HL-60 (cell line): ENCODE results near the gene P3H2.
A peak's percentile ranks its signal among the peaks of the same experiment; 100 is the strongest.

Experiments
- DNase-seq, 2 experiments: peaks; one replicate each; pipeline ENCODE4 v3.0.0-alpha.2; 2010 to 2020; ENCODE audit warnings: low read depth in 1 of 2, low spot score in 1 of 2
- H3K27ac ChIP-seq: fragments of 250-450 bp; sonication (Bioruptor Pico); replicated peaks from 2 replicates; pipeline ENCODE4 v1.5.1; 2020; ENCODE audit warnings: mild to moderate bottlenecking, moderate library complexity
- H3K27me3 ChIP-seq: fragments of 250-450 bp; sonication (Bioruptor Pico); 2 replicates; pipeline ENCODE4 v1.5.1; 2021; ENCODE audit warnings: mild to moderate bottlenecking, moderate library complexity; ENCODE audit not compliant: insufficient read depth, poor library complexity, severe bottlenecking
- H3K4me3 ChIP-seq: replicated peaks from 2 replicates; pipeline ENCODE4 v1.5.1; 2011; ENCODE audit warnings: mild to moderate bottlenecking, control low read depth, low read length; ENCODE audit not compliant: insufficient read depth
- CTCF ChIP-seq: IDR thresholded peaks from one replicate; pipeline ENCODE4 v1.5.1; 2011; ENCODE audit warnings: low read length, control low read depth, inconsistent platforms; ENCODE audit not compliant: insufficient read depth
- GABPA ChIP-seq: IDR thresholded peaks from 2 replicates; pipeline ENCODE4 v1.6.1; 2012; ENCODE audit warnings: low read depth
- POLR2AphosphoS5 ChIP-seq: IDR thresholded peaks from 2 replicates; pipeline ENCODE4 v1.6.1; 2012; ENCODE audit warnings: low read depth
- SPI1 ChIP-seq: IDR thresholded peaks from 2 replicates; pipeline ENCODE4 v1.6.1; 2012; ENCODE audit warnings: low read depth, mild to moderate bottlenecking, borderline replicate concordance
- TF ChIP-seq, protein P1 (sequence below): IDR thresholded peaks from 2 replicates; pipeline ENCODE4 v1.6.1; 2012; ENCODE audit warnings: low read depth; ENCODE audit not compliant: insufficient replicate concordance

P3H2 gene

DNA sequence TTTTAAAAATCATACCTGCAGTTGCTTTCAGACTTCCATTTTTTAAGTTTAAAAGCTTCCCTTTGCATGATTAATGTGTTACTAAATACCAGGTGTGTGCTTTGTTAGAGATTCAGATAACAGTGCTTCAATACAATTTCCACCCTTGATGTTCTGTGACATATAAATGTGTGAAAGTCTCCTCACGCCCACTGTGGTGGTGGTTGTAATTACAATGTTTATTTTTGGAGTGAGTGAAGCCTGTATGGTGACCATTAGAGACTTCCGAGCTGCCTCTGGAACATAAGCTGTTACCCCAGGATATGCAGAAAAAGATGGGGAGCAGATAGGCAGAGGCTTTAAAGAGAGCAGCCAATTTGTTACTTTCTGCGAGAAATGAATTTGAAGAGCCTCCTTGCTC lies 57.2 kb downstream of the P3H2 start:
- H3K27me3 ChIP-seq, result no peaks in the 10 kb centered on the region
- no peak overlapping the region for H3K4me3 ChIP-seq
- H3K27ac ChIP-seq, result no peak overlapping the region
- no peak for DNase-seq
- TF ChIP-seq CTCF, result no peak

DNA sequence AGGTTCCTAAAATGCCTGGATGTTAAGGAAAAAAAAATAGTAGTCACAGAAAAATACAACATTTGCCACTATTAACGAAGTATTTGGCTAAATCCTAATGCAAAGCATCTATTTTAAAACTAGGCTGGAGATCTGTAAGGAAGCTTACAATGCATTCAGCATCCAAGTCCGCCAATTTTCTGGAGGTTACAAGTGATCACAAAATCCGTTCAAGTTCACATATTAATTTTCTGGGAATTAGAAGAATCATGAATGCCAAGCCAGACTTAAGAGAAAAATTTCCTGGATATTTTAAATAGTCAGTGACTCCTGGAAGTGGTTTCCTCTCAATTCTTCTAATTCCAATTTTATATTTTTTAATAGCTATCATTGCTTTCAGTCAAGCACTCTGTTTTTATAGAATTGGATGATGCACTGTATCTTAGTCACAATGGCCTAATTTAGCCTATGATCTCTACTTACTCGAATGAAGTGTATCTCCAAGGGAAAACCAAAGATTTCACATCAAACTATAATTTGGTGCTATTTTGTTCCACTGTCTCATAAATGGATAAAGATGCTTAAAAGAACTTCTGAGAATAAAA lies 60.4 kb downstream of the P3H2 start:
- no peaks in the 10 kb centered on the region for H3K27me3 ChIP-seq
- no peak for DNase-seq
- no peak overlapping the region for H3K27ac ChIP-seq
- no peak for TF ChIP-seq GABPA
- no peak for TF ChIP-seq SPI1
- H3K4me3 ChIP-seq, result no peak overlapping the region

- no peak for DNase-seq
- H3K27me3 ChIP-seq, result no peaks in the 10 kb centered on the region
- no peak for TF ChIP-seq CTCF
- TF ChIP-seq SPI1, result no peak
- TF ChIP-seq GABPA, result no peak
- TF ChIP-seq POLR2AphosphoS5, result no peak
- TF ChIP-seq, protein P1, sequence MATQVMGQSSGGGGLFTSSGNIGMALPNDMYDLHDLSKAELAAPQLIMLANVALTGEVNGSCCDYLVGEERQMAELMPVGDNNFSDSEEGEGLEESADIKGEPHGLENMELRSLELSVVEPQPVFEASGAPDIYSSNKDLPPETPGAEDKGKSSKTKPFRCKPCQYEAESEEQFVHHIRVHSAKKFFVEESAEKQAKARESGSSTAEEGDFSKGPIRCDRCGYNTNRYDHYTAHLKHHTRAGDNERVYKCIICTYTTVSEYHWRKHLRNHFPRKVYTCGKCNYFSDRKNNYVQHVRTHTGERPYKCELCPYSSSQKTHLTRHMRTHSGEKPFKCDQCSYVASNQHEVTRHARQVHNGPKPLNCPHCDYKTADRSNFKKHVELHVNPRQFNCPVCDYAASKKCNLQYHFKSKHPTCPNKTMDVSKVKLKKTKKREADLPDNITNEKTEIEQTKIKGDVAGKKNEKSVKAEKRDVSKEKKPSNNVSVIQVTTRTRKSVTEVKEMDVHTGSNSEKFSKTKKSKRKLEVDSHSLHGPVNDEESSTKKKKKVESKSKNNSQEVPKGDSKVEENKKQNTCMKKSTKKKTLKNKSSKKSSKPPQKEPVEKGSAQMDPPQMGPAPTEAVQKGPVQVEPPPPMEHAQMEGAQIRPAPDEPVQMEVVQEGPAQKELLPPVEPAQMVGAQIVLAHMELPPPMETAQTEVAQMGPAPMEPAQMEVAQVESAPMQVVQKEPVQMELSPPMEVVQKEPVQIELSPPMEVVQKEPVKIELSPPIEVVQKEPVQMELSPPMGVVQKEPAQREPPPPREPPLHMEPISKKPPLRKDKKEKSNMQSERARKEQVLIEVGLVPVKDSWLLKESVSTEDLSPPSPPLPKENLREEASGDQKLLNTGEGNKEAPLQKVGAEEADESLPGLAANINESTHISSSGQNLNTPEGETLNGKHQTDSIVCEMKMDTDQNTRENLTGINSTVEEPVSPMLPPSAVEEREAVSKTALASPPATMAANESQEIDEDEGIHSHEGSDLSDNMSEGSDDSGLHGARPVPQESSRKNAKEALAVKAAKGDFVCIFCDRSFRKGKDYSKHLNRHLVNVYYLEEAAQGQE, result no peak
- H3K27ac ChIP-seq, result no peak overlapping the region
- no peak overlapping the region for H3K4me3 ChIP-seq
Measured at GRCh38 chr3:190059242-190059590, 61.5 kb downstream of the P3H2 start.

DNA sequence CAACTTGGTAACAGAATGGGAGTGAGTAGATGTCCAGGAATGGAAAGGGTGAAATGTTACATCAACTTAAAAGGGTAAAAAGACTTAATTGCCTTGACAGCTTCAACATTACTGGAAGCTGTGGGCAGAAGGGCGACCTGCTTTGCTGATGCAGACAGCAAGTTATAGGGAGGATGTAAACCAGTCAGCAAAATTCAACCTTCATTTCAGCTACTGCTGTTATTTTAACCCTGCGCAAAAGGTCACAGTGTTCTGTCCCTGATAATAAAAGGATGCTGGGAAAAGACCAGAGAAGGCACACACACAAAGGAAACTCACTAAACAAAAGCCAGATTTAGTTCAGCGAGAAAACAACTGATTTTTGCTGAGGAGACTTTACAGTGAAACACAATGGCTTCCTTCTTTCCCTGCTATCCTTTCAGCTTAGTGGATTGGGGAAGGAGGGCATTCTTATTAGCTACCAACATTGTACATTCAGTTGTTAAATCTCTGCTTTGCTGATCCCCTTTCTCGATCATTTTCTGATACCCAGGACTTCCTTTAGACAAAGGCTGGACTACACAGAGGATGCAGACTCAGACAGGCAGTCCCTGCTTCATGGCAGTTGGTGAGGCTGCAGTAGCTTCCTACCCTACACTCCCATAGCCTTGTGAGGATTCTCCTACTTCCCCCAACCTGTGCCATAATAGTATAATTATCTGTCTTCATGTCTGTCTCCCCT lies 62.0 kb downstream of the P3H2 start:
- no peak overlapping the region for H3K27ac ChIP-seq

DNA sequence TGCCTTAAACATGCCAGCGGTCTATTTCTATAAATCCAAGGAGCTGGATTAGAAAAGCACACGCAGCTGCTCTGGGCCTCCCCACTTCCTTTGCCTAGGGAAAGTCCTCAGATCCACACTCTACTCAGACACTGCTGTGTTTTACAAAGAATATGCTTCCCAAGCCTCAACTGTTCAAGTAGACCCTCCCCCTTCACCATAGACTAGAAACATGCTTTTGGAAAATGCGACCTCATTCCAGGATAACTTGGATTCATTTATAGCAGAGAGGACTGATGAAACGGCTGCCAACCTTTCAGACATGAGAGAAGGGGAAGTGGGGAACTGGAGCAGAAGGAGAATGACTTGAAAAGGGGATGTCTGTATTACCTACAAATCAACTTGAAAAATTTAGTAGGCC lies 64.0 kb downstream of the P3H2 start:
- Histone ChIP-seq H3K27ac (no peak overlapping the region), H3K27me3 (no peaks in the 10 kb centered on the region), H3K4me3 (no peak overlapping the region)
- TF ChIP-seq SPI1 (peak; percentile 90), GABPA (no peak), POLR2AphosphoS5 (no peak), CTCF (no peak)
- TF ChIP-seq, protein P1, result no peak
- no peak for DNase-seq

More for the DNA sequence above, 62.0 kb downstream of the P3H2 start:
- no peak for DNase-seq
- no peak for TF ChIP-seq POLR2AphosphoS5
- Histone ChIP-seq H3K4me3 (no peak overlapping the region), H3K27me3 (no peaks in the 10 kb centered on the region)
